Esophagus (tissue), 2 donors: Measurements from ENCODE around the gene KDELR1. TPM values are rescaled to one million over a fixed set of nuclear protein-coding genes. Genes with fewer than 3 reads are reported as not detected.

ENCODE experiments used
- H3K27ac ChIP-seq, 2 donors: one replicate each; pipeline ENCODE4 v1.5.1; 2013; ENCODE audit warnings: low read depth in 2 of 2, mild to moderate bottlenecking in 2 of 2, inconsistent platforms in 1 of 2, low read length in 1 of 2, moderate library complexity in 1 of 2
- H3K27me3 ChIP-seq, 2 donors: one replicate each; pipeline ENCODE4 v1.6.1; 2013; ENCODE audit warnings: low read length in 2 of 2, control low read depth in 1 of 2, mild to moderate bottlenecking in 1 of 2; ENCODE audit not compliant: insufficient read depth in 2 of 2, control insufficient read depth in 1 of 2
- H3K36me3 ChIP-seq, 2 donors: one replicate each; pipeline ENCODE4 v1.6.1; 2013; ENCODE audit warnings: low read length in 1 of 2; ENCODE audit not compliant: control insufficient read depth in 2 of 2, insufficient read depth in 2 of 2
- H3K4me1 ChIP-seq, 2 donors: one replicate each; pipeline ENCODE4 v1.6.1; 2013; ENCODE audit warnings: low read length in 1 of 2; ENCODE audit not compliant: control insufficient read depth in 2 of 2, insufficient read depth in 2 of 2
- H3K4me3 ChIP-seq, 2 donors: one replicate each; pipeline ENCODE4 v1.5.1; 2013; ENCODE audit warnings: low read length in 2 of 2, mild to moderate bottlenecking in 2 of 2, low read depth in 1 of 2, moderate library complexity in 1 of 2
- H3K9me3 ChIP-seq, 2 donors: one replicate each; pipeline ENCODE4 v1.6.1; 2013; ENCODE audit warnings: mild to moderate bottlenecking in 2 of 2, low read depth in 1 of 2, low read length in 1 of 2, moderate library complexity in 1 of 2; ENCODE audit not compliant: control insufficient read depth in 2 of 2, insufficient read depth in 1 of 2
- WGBS, 2 donors: extraction: QIAGEN DNeasy Blood & Tissue Kit; methylation state at CpG; one replicate each; pipeline ENCODE4 v1.1.7; 2013; 5-methylcytosine and 5-hydroxymethylcytosine counted together
- polyA plus RNA-seq, 2 donors: library from polyadenylated mRNA; stranded (reverse); fragments of 200-250 nt; gene quantifications; one replicate each; pipeline ENCODE4 v1.2.3, GENCODE V29; 2013
- donor health status: healthy with polysubstance abuse.
- donor health status: Bipolar disorder and iron deficiency.

The KDELR1 gene
- polyA plus RNA-seq, 2 donors, result 62.7 to 70.2 TPM

DNA sequence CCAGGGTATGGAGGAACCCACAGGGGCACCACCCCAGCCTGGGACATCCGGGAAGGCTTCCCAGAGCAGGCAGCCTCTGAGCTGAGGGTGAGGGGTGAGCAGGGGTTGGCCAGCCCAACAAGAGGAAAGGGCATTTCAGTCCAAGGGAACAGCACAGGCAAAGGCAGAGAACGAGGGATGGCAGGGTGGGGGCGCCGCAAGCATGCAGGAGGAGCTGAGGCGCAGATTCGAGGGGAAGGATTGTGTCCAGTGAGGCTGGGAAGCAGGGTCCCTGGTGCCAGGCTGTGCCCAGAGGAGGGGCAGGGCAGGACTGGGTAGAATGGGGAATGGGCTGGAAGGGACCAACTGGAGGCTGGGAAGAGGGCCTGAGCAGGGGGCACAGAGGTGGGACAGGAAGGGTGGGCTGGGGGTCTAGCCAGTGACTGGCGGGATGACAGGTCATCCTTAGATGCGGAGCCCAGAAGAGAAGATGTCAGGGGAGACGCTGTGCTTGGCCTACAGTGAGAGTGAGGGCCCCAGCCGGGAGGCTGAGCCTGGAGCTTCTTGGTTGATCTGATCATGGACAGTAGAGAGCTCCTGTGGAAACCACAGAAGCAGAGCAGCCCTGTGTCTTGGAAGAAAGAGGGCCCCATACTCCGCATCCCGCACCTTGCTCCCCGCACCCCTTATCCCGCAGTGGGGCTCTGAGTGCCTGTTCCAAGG is 52.4 kb downstream of the KDELR1 start:
- peaks cover 0 to 5% of the 10 kb centered on the region in 2 donors for H3K4me1 ChIP-seq
- peaks cover 0 to 3% of the 10 kb centered on the region in 2 donors for H3K9me3 ChIP-seq
- peaks cover 0 to 2% of the 10 kb centered on the region in 2 donors for H3K36me3 ChIP-seq
- H3K27ac ChIP-seq, result no peak overlapping the region
- H3K4me3 ChIP-seq, result no peak overlapping the region
- no peaks in the 10 kb centered on the region for H3K27me3 ChIP-seq
- 94 to 95% methylated on average over 14 of the region's 14 CpGs for WGBS, 2 donors

DNA sequence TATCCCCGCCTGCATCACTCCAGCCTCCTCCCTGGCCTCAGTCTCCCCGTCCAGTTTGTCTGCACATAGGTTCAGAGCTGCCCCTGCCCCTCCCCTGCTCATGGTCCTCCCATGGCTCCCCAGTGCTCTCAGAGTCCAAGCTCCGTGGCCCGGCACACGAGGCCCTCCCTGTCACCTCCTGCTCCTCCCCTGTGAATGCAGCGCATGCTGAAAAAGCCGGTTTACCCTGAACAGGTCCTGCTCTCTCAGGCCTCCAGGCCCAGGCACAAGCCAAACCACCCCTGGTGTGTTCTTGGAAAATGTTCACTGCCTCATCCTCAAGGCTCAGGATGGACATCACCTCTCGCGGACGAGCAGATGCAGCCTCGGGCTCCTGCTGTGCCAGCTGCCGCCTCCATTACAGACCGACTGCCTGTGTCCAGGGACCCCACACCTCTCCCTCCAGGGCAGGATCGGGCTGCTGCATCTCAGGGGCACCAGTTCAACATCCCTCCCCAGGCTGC is 53.0 kb downstream of the KDELR1 start:
- Histone ChIP-seq H3K36me3 (peaks cover 0 to 2% of the 10 kb centered on the region in 2 donors), H3K4me3 (no peak overlapping the region), H3K4me1 (peaks cover 0 to 5% of the 10 kb centered on the region in 2 donors), H3K27ac (no peak overlapping the region), H3K9me3 (peaks cover 0 to 3% of the 10 kb centered on the region in 2 donors), H3K27me3 (no peaks in the 10 kb centered on the region)
- WGBS, 2 donors, result 91 to 93% methylated on average over 14 of the region's 14 CpGs

DNA sequence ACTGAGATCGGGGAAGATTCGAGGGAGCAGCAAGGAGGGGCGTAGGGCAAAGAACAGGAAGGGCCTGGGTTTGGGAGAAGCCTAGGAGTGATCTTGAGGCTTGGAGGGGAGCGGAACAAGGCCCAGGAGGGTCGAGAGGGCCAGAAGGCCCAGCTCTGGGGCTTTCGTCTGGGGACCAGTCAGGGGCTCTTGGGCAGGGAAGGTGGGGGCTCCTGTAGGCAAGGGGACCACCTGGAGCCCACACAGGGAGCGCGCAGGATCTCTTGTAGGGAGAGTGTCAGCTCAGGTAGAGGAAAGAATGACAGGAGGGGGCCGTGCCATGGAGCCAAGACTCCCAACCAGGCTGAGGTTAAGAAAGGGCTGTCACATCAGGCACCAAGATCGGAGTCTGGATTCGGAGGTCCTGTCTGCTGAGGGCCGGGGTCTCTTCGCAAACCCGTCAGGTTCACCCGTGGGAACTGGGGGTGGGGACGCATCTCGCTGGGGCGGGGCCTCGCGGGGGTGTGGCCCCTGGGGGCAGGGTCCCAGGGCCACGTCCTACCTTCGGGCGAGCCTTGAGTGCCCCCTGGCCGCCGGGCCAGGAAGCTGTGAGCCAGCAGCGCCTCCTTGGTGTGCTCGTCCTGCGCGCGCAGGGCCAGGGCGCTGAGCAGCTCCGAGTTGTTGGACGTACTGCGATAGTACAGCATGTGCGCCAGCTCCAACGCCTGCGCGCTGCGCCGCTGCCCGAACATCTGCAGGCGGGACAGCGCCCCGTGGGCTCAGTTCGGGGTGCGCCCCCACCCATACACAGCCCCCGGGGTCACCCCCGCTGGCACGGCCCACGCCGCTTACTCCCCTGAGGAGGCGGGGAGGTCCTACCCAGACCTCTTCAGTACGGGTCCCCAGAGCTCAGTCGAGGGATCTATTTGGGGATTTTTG is 57.6 kb downstream of the KDELR1 start:
- Histone ChIP-seq H3K4me1 (peaks cover 3 to 7% of the 10 kb centered on the region in 2 donors), H3K27ac (peak overlapping the region; percentile 92 to 96), H3K4me3 (peak overlapping the region; percentile 33 to 52), H3K36me3 (peaks cover 0 to 3% of the 10 kb centered on the region in 2 donors), H3K27me3 (no peaks in the 10 kb centered on the region), H3K9me3 (no peaks in the 10 kb centered on the region)
- WGBS, 2 donors, result 4 to 5% methylated on average over 54 of the region's 54 CpGs

DNA sequence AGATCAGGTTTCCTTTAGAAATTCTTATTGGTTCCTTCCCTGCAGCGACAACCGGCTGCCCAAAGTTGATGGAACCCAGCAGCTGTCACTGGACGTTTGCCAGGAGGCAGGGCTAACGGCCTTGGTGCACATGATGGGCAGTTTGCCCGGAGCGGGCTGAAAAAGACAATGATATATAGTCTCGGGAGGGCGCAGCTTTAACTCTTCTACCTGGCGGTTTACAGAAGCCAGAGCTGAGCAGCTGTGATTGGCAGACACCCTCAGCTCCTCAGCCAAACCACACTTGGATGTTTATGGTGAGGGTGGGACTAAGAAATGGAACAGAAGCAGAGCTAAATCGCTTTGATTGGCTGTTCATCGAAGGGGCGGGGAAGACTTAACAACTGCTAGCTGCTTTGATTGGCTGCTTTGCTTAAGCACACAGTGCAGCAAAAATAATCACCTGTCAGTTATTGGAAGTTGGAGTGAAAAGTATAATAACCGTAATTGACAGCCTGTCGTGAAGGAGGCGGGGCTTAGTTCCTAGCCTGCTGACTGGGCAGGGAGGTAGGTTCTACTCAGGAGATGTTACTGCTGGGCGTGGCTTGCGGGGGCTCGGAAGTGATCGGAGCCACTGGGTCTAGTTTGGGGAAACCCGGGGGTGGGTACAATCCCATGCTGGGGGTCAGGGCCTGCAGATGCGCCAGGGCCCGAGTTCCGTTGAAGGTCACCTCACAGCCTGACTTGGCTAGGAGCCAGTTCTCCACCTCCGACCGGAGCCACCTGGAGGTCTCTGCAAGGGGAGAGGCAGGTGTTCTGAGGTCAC is 58.5 kb downstream of the KDELR1 start:
- Histone ChIP-seq H3K36me3 (peaks cover 0 to 3% of the 10 kb centered on the region in 2 donors), H3K27ac (peak overlapping the region; percentile 92 to 96), H3K4me3 (peak overlapping the region; percentile 33 to 52), H3K9me3 (no peaks in the 10 kb centered on the region), H3K27me3 (no peaks in the 10 kb centered on the region), H3K4me1 (peaks cover 3 to 7% of the 10 kb centered on the region in 2 donors)
- WGBS, 2 donors, result 1% methylated on average over 25 of the region's 25 CpGs

Other genes starting within 250 kb of the KDELR1 start
- gene LIG1, start 221.2 kb downstream of the KDELR1 start, polyA plus RNA-seq, result 10 to 100 TPM; 31.2 to 53.3 TPM
- gene ZSWIM9, start 220.9 kb downstream of the KDELR1 start, polyA plus RNA-seq, result 1 to 10 TPM; 3.2 TPM
- gene CARD8, start 135.6 kb downstream of the KDELR1 start, polyA plus RNA-seq, result 10 to 100 TPM in 1 of 2 donors, 1 to 10 TPM in 1; 9.6 to 13.2 TPM
- under 1 TPM; 0.14 TPM for gene ZNF114, start 121.5 kb downstream of the KDELR1 start, polyA plus RNA-seq
- 10 to 100 TPM; 17.6 to 21.5 TPM for gene EMP3, start 66.0 kb downstream of the KDELR1 start, polyA plus RNA-seq
- 1 to 10 TPM; 4.0 to 9.1 TPM for gene TMEM143, start 27.6 kb downstream of the KDELR1 start, polyA plus RNA-seq
- not detected for gene SYNGR4, start 27.2 kb downstream of the KDELR1 start, polyA plus RNA-seq
- gene GRIN2D, start 2.1 kb upstream of the KDELR1 start, polyA plus RNA-seq, result under 1 TPM; 0.06 to 0.08 TPM
- 10 to 100 TPM in 1 of 2 donors, 1 to 10 TPM in 1; 6.2 to 18.1 TPM for gene GRWD1, start 54.4 kb upstream of the KDELR1 start, polyA plus RNA-seq
- gene KCNJ14, start 64.0 kb upstream of the KDELR1 start, polyA plus RNA-seq, result 1 to 10 TPM in 1 of 2 donors, under 1 TPM in 1; 0.54 to 1.0 TPM
- gene CYTH2, start 77.8 kb upstream of the KDELR1 start, polyA plus RNA-seq, result 10 to 100 TPM; 52.2 to 59.3 TPM
- 1 to 10 TPM; 2.9 to 7.5 TPM for gene LMTK3, start 120.3 kb upstream of the KDELR1 start, polyA plus RNA-seq
- gene SULT2B1, start 160.6 kb upstream of the KDELR1 start, polyA plus RNA-seq, result 100 to 1,000 TPM; 295 to 320 TPM
- 1 to 10 TPM; 1.2 to 1.9 TPM for gene SPACA4, start 215.2 kb upstream of the KDELR1 start, polyA plus RNA-seq
- gene FAM83E, start 223.5 kb upstream of the KDELR1 start, polyA plus RNA-seq, result 10 to 100 TPM in 1 of 2 donors, 1 to 10 TPM in 1; 6.5 to 26.7 TPM
- 1,000 to 10,000 TPM; 2,667 to 2,860 TPM for gene RPL18, start 227.6 kb upstream of the KDELR1 start, polyA plus RNA-seq
- 10 to 100 TPM in 1 of 2 donors, 1 to 10 TPM in 1; 9.0 to 15.5 TPM for gene SPHK2, start 228.0 kb upstream of the KDELR1 start, polyA plus RNA-seq
- gene DBP, start 245.8 kb upstream of the KDELR1 start, polyA plus RNA-seq, result 10 to 100 TPM in 1 of 2 donors, 1 to 10 TPM in 1; 8.9 to 13.3 TPM